Gastrocnemius medialis (tissue), 4 donors: ENCODE results near the gene ACOXL. TPM values are rescaled to one million over a fixed set of nuclear protein-coding genes. Genes with fewer than 3 reads are reported as not detected.

ENCODE experiments used
- ATAC-seq, 2 donors: fragments of 150-250 bp; one replicate each; pipeline ENCODE4 v1.9.1; 2016
- DNase-seq, 2 donors: peaks; one replicate each; pipeline ENCODE4 v3.0.0-alpha.2; 2019
- H3K27ac ChIP-seq, 4 donors: fragments of 200-600 bp; sonication (generic); 1 replicate in 1 of 4; 2 replicates in 3 of 4; pipeline ENCODE4 v1.5.1; 2016 to 2018; ENCODE audit warnings: mild to moderate bottlenecking in 2 of 4, moderate library complexity in 1 of 4
- H3K27me3 ChIP-seq, 3 donors: fragments of 200-600 bp; sonication (generic) in 2 of 3; 1 replicate in 1 of 3; 2 replicates in 2 of 3; pipeline versions ENCODE4 v1.5.1 to v1.6.0; 2016 to 2019; ENCODE audit warnings: mild to moderate bottlenecking in 1 of 3, moderate library complexity in 1 of 3
- H3K36me3 ChIP-seq, 2 donors: fragments of 200-600 bp; sonication (generic) in 1 of 2; one replicate each; pipeline ENCODE4 v1.5.1; 2017 to 2018
- H3K4me1 ChIP-seq, 2 donors: fragments of 200-600 bp; sonication (generic) in 1 of 2; one replicate each; pipeline ENCODE4 v1.5.1; 2016 to 2017; ENCODE audit warnings: mild to moderate bottlenecking in 2 of 2
- H3K4me3 ChIP-seq, 4 donors: fragments of 200-600 bp; sonication (generic) in 3 of 4; 1 replicate in 1 of 4; 2 replicates in 3 of 4; pipeline ENCODE4 v1.5.1; 2016 to 2019; ENCODE audit warnings: mild to moderate bottlenecking in 2 of 4
- H3K9me3 ChIP-seq, 3 donors: fragments of 200-600 bp; sonication (generic) in 2 of 3; 1 replicate in 1 of 3; 2 replicates in 2 of 3; pipeline ENCODE4 v1.5.1; 2016 to 2019
- CTCF ChIP-seq, 5 experiments: fragments of 450-650 bp in 3 of 5; fragments of 200-600 bp in 2 of 5; sonication (generic) in 2 of 5; IDR thresholded peaks in 4 of 5; conservative IDR thresholded peaks in 1 of 5; 1 replicate in 4 of 5; 2 replicates in 1 of 5; pipeline ENCODE4 v1.5.1; 2016 to 2019; ENCODE audit warnings: antibody characterized with exemption in 5 of 5, mild to moderate bottlenecking in 3 of 5, moderate library complexity in 3 of 5
- POLR2A ChIP-seq, 2 donors: fragments of 450-650 bp; IDR thresholded peaks; one replicate each; pipeline ENCODE4 v1.6.1; 2017; ENCODE audit warnings: antibody characterized with exemption in 2 of 2, mild to moderate bottlenecking in 2 of 2, moderate library complexity in 2 of 2
- in situ Hi-C, 4 donors: fragments of 200-750 bp; cut with MboI; loops; one replicate each; pipeline versions ENCODE4 v1.15.0 to v1.8.0; 2017; ENCODE audit warnings: low sequenced_read_pairs in 4 of 4
- intact Hi-C: fragments of 100-400 bp; cut with DNase I; formaldehyde crosslinking; loops from one replicate; pipeline ENCODE4 v1.15.1; 2023; ENCODE audit warnings: low total_unique reads
- total RNA-seq, 4 donors: library from RNA; depleted of rRNA; stranded (reverse); fragments of >200 nt; gene quantifications; one replicate each; pipeline versions ENCODE4 v1.1.0 to v1.2.3, GENCODE V29; 2016

The ACOXL gene
- total RNA-seq, 4 donors from 2014 or later, result not detected

- peaks cover 0 to 11% of the 10 kb centered on the region in 2 donors for H3K36me3 ChIP-seq
- H3K4me1 ChIP-seq, result peaks cover 26 to 34% of the 10 kb centered on the region in 2 donors
- DNase-seq (no peak), ATAC-seq (no peak)
- in situ Hi-C loops (loop anchor here (10.0 to 25.0 kb wide), 3 partner anchors 567 to 592 kb away; no protein-coding TSS in a partner anchor), intact Hi-C loops (loop anchor here (1.0 to 10.0 kb wide), 4 partner anchors 19 to 585 kb away; no protein-coding TSS in a partner anchor)
- H3K9me3 ChIP-seq, result no peaks in the 10 kb centered on the region
- peak overlapping the region; percentile 77 to 99 (median 90) for H3K27ac ChIP-seq
- TF ChIP-seq POLR2A (IDR thresholded peaks at IDR 0.05), result no peak
- TF ChIP-seq CTCF (IDR thresholded peaks at IDR 0.05 in 4 of 5, conservative IDR thresholded peaks at IDR 0.05 in 1 of 5), result no peak
- H3K4me3 ChIP-seq, result peak overlapping the region; percentile 59 to 98 (median 82)
- H3K27me3 ChIP-seq, result peaks cover 0 to 5% (median 0%) of the 10 kb centered on the region in 3 donors
Measured at GRCh38 chr2:111119822-111120252, 387.5 kb downstream of the ACOXL start.

DNA sequence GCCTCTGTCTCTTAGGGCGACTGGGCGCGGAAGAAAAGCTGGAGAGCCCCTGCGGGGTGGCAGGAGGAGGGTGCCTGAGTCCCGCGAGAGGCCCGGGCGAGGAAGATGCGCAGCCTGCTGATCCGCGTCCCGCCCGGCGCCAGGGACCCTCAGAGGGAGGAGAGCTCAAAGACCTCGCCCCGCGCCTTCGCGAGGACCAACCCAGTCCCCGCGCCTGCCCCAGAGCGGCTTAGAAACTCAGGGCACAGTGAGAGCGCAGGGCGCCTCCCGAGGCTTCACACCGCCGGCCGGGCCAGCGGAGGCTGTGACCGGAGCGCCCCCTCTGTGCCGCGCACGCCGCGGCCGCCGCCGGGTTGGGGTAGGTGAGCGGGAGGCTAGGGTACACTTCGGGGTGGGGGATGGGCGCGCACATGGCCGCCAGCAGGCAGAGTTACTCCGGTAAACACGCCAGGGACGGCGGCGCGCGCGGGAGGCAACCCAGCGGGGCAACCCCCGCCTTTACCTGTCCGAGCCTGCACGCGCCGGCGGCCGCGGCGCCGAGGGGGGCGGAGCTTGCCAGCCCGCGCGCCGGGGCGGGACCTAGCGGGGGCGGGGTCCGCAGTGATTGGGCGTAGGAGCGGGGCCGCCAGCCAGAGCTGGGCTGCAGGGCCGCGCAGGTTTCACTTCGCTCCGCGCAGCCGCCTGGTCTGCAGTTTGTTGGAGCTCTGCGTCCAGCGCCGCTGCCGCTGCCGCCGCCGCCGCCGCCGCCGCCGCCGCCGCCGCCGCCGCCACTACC, 388.1 kb downstream of the ACOXL start, which contains the start of gene BCL2L11:
BCL2L11 (plus strand) TSS at position 662 of the 775 bp plus-strand sequence. CDS start 2,832 bp downstream, outside the sequence.
- H3K36me3 ChIP-seq, result peaks cover 0 to 17% of the 10 kb centered on the region in 2 donors
- H3K9me3 ChIP-seq, result no peaks in the 10 kb centered on the region
- H3K27me3 ChIP-seq, result peaks cover 0 to 5% (median 0%) of the 10 kb centered on the region in 3 donors
- ATAC-seq, result peak; percentile 54 to 59
- peak within 1 kb of the TSS; percentile 81 to 98 (median 82) for H3K4me3 ChIP-seq
- TF ChIP-seq CTCF (IDR thresholded peaks at IDR 0.05 in 4 of 5, conservative IDR thresholded peaks at IDR 0.05 in 1 of 5), result no peak
- TF ChIP-seq POLR2A (IDR thresholded peaks at IDR 0.05), result peak; percentile 97 to 99
- intact Hi-C loops (loop anchor here (1.0 to 10.0 kb wide), 4 partner anchors 19 to 584 kb away; no protein-coding TSS in a partner anchor), in situ Hi-C loops (loop anchor here in 3 of 4 donors (25.0 kb wide), 2 partner anchors 567 to 592 kb away; no protein-coding TSS in a partner anchor)
- peaks cover 26 to 35% of the 10 kb centered on the region in 2 donors for H3K4me1 ChIP-seq
- DNase-seq, result peak; percentile 85 to 93
- peak within 1 kb of the TSS; percentile 91 to 99 (median 94) for H3K27ac ChIP-seq

DNA sequence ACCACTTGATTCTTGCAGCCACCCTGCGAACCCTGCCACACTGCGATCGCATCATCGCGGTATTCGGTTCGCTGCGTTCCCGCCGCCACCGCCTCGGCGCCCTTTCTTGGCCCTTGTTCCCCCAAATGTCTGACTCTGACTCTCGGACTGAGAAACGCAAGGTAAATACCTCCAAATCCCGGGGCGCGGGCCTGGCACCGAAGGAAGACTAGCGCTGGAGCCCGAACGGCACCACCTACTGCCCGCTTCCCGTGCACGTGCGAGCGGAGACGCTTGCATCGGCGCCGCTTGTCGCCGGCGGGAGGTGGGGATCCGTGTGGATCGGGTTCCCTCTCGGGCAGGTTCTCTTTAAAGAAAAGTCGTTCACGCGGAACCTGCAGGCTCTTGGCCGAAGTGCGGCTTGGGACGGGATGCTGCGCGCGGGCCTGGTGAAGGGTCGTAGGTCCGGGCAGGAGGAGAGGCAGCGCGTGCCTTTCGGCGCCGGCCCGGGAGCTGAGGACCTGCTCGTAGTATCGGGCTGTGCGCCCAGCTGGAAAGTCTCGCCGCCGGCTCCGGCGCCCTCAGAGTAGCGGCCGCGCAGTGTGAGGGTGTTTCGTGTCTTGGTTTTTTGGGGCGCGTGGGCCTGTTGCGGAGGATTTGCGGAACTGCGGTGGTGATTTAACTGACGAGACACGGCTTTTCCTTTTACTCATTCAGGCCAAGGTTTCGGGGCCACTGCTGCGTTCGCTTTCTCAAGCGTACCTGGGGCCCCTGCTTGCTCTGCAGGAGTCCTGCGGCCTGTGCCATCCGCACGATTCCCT, 388.9 kb downstream of the ACOXL start:
- intact Hi-C loops, result loop anchor here (2.0 to 10.0 kb wide), 3 partner anchors 48 to 584 kb away; no protein-coding TSS in a partner anchor
- Histone ChIP-seq H3K27me3 (peaks cover 0 to 4% (median 0%) of the 10 kb centered on the region in 3 donors), H3K27ac (peak overlapping the region; percentile 91 to 99 (median 94)), H3K4me3 (peak overlapping the region; percentile 62 to 98 (median 82)), H3K4me1 (peaks cover 32 to 35% of the 10 kb centered on the region in 2 donors), H3K9me3 (no peaks in the 10 kb centered on the region), H3K36me3 (peaks cover 0 to 22% of the 10 kb centered on the region in 2 donors)
- no peak for TF ChIP-seq POLR2A (IDR thresholded peaks at IDR 0.05)
- DNase-seq (peak; percentile 13 to 61), ATAC-seq (peak; percentile 18 to 20)
- in situ Hi-C loops, result loop anchor here in 3 of 4 donors (25.0 kb wide), 2 partner anchors 566 to 591 kb away; no protein-coding TSS in a partner anchor

DNA sequence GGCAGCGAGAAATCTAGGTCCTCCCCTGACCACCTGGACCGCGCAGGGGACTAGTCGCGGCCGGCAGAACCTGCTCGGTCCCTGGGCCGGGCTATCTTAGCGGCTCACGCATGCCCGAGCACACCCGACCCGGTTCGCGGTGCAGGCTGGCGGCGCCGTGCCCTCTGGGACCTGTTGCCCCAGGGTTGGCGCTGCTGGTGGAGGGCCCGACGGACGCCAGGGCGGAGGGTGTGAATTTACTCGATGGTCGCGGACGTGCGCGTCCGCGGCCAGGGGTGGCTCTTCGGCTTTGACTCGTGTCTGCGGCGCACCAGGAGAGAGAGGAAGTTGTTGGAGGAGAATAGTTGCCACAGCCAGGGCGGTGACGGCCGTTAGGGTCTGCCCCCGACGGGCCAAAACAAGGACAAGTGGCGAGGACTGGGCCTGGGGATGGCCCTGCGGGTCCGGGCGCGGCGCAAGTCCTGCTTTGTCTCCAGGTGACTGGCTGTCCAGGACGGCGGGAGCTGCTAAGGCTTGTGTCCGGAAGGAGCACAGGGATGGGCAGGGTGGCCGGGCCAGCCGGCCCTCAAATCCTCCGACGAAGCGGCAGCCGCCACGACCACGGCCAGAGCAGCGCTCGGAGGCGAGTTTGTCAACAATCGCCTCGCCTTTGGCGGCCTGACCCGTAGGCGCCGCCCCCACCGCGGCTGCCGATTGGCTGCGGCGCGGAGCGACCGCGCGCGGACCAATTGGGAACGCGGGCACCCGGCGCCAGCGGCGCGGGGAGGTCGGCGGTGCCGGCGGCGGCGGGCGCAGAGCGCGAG, 389.7 kb downstream of the ACOXL start:
- Histone ChIP-seq H3K27me3 (peaks cover 0 to 2% (median 0%) of the 10 kb centered on the region in 3 donors), H3K4me3 (peak overlapping the region; percentile 62 to 98 (median 82)), H3K9me3 (no peaks in the 10 kb centered on the region), H3K36me3 (peaks cover 0 to 22% of the 10 kb centered on the region in 2 donors), H3K27ac (peak overlapping the region; percentile 91 to 99 (median 94)), H3K4me1 (peaks cover 28 to 35% of the 10 kb centered on the region in 2 donors)
- TF ChIP-seq CTCF (IDR thresholded peaks at IDR 0.05 in 4 of 5, conservative IDR thresholded peaks at IDR 0.05 in 1 of 5), result peak in 1 of 5 experiments; percentile 24
- TF ChIP-seq POLR2A (IDR thresholded peaks at IDR 0.05), result peak in 1 of 2 donors; percentile 99
- intact Hi-C loops (loop anchor here (2.0 to 10.0 kb wide), 4 partner anchors 39 to 583 kb away; no protein-coding TSS in a partner anchor), in situ Hi-C loops (loop anchor here in 3 of 4 donors (25.0 kb wide), 2 partner anchors 565 to 590 kb away; no protein-coding TSS in a partner anchor)
- peak; percentile 78 to 88 for DNase-seq
- peak; percentile 62 to 69 for ATAC-seq
